ENCODE measurements around the gene SLC52A1. TPM values are rescaled to one million over a fixed set of nuclear protein-coding genes. Genes with fewer than 3 reads are reported as not detected.

Gene SLC52A1
- total and polyA plus RNA-seq, 2 of the 13 experiments (the other 11 are each of a cell fraction or from before 2014, with no cell fraction given): 0.03 to 0.13 TPM

GRCh38 chr17:4986951-4987766 is 48.1 kb downstream of the SLC52A1 start, which contains the start of gene CAMTA2 (continued):
- TF ChIP-seq CREBL2 (CRISPR knock-in tag; IDR thresholded peaks at IDR 0.05; ENCODE audit: borderline replicate concordance) (no peak), ZNF275 (CRISPR knock-in tag; IDR thresholded peaks at IDR 0.05; ENCODE audit: borderline replicate concordance) (0 out of 2 replicates have a peak, but pooled peaks have one; percentile 74), RAD51 (IDR thresholded peaks at IDR 0.05; ENCODE audit: borderline replicate concordance) (no peak), HDAC6 (IDR thresholded peaks at IDR 0.05; ENCODE audit: low read depth, low read length) (no peak), ZBTB39 (CRISPR knock-in tag; IDR thresholded peaks at IDR 0.05) (no peak; the same call in 1 of the 2 replicates), ZNF556 (CRISPR knock-in tag; IDR thresholded peaks at IDR 0.05; ENCODE audit: borderline replicate concordance) (no peak), ZNF761 (CRISPR knock-in tag; conservative IDR thresholded peaks at IDR 0.05) (no peak), NR2F1 (CRISPR knock-in tag; IDR thresholded peaks at IDR 0.05) (peak in 1 of 2 experiments; percentile 36; a peak in 1 of 4 replicates), ZFP36L1 (CRISPR knock-in tag; IDR thresholded peaks at IDR 0.05) (peak; percentile 78), ZNF282 (IDR thresholded peaks at IDR 0.05; ENCODE audit: partially characterized antibody) (no peak), KIAA2018 (CRISPR knock-in tag; IDR thresholded peaks at IDR 0.05; ENCODE audit: borderline replicate concordance) (no peak), HNRNPL (IDR thresholded peaks at IDR 0.05; ENCODE audit: low read depth, low read length) (0 out of 2 replicates have a peak, but pooled peaks have one; percentile 36), ZNF660 (CRISPR knock-in tag; IDR thresholded peaks at IDR 0.05; ENCODE audit: borderline replicate concordance, low read depth) (no peak)

All from HepG2 (cell line).